Subcutaneous adipose tissue (tissue), 4 donors: ENCODE measurements around the gene MACF1. TPM values are rescaled to one million over a fixed set of nuclear protein-coding genes. Genes with fewer than 3 reads are reported as not detected.

Experiments used
- total RNA-seq, 4 donors: library from RNA; depleted of rRNA; stranded (reverse); fragments of >200 nt; gene quantifications; one replicate each; pipeline ENCODE4 v1.1.0, GENCODE V29; 2016
- TF ChIP-seq, protein P1 (sequence below): fragments of 450-650 bp; IDR thresholded peaks from one replicate; pipeline ENCODE4 v1.5.1; 2016; ENCODE audit warnings: low read depth, mild to moderate bottlenecking, control low read depth, antibody characterized with exemption, moderate library complexity

The MACF1 gene
- total RNA-seq, 4 donors from 2014 or later, result 297 to 398 (median 352) TPM

DNA sequence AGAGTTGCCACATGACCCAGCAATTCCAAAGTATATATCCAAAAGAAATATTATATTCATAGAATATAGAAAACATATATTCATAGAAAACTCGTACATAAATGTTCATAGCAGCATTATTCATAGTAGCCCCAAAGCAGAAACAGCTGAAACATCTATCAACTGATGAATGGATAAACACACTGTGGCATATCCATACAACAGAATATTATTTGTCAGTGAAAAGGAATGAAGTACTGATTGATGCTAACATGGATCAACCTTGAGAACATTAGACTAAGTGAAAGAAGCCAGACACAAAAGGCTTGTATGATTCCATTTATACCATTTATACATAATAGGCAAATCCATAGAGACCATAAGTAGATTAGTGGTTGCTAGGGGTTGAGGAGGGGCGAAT lies 21.7 kb upstream of the MACF1 start:
- TF ChIP-seq, protein P1, sequence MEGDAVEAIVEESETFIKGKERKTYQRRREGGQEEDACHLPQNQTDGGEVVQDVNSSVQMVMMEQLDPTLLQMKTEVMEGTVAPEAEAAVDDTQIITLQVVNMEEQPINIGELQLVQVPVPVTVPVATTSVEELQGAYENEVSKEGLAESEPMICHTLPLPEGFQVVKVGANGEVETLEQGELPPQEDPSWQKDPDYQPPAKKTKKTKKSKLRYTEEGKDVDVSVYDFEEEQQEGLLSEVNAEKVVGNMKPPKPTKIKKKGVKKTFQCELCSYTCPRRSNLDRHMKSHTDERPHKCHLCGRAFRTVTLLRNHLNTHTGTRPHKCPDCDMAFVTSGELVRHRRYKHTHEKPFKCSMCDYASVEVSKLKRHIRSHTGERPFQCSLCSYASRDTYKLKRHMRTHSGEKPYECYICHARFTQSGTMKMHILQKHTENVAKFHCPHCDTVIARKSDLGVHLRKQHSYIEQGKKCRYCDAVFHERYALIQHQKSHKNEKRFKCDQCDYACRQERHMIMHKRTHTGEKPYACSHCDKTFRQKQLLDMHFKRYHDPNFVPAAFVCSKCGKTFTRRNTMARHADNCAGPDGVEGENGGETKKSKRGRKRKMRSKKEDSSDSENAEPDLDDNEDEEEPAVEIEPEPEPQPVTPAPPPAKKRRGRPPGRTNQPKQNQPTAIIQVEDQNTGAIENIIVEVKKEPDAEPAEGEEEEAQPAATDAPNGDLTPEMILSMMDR, result no peak

- TF ChIP-seq, protein P1, result no peak
Measured at GRCh38 chr1:39183503-39184353, 20.8 kb upstream of the MACF1 start.

DNA sequence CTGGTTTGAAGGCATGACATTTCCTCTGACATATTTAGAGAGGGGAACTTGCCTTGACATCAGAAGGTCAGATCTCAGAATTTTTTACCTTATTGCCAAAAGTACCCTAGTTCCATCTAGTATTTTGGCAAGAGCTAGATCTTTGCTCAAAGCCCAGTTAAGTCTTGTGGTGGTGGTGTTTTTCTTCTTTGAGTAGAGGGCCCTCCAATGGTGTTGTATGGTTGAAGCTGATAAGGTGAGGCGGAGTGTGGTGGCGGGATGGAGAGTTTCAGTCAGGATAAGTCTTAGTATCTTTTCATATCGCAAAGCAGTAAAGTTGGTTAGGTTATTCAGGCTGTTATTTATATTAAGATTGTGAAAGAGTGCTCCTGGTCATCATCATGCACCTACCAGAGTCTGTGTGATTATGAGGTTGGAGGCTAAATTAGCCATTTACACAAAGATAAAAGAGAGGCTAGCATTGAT lies 20.1 kb upstream of the MACF1 start:
- TF ChIP-seq, protein P1, result no peak

- TF ChIP-seq, protein P1, result no peak
Measured at GRCh38 chr1:39187275-39188046, 17.0 kb upstream of the MACF1 start.

- TF ChIP-seq, protein P1, result no peak
Measured at GRCh38 chr1:39189592-39190041, 14.9 kb upstream of the MACF1 start.

- TF ChIP-seq, protein P1, result no peak
Measured at GRCh38 chr1:39190096-39190495, 14.4 kb upstream of the MACF1 start.
